ENCODE results near the gene CCDC196. TPM values are rescaled to one million over a fixed set of nuclear protein-coding genes. Genes with fewer than 3 reads are reported as not detected.

CCDC196 gene
- total RNA-seq, 4 donors from 2014 or later, result not detected

- Histone ChIP-seq H3K27me3 (no peaks in the 10 kb centered on the region), H3K4me1 (peaks cover 0 to 12% (median 0%) of the 10 kb centered on the region in 4 donors), H3K27ac (no peak overlapping the region), H3K4me3 (no peak overlapping the region), H3K36me3 (no peaks in the 10 kb centered on the region), H3K9me3 (no peaks in the 10 kb centered on the region)
- TF ChIP-seq CTCF (IDR thresholded peaks at IDR 0.05) (no peak), EP300 (IDR thresholded peaks at IDR 0.05) (no peak), POLR2A (IDR thresholded peaks at IDR 0.05) (no peak)
- DNase-seq (ENCODE audit: low spot score in 2 of 2), result no peak
Measured at GRCh38 chr14:66493750-66494149, 7.6 kb downstream of the CCDC196 start.

- 3 to 4% methylated on average over 4 of the region's 4 CpGs for WGBS, 2 donors
- TF ChIP-seq EP300 (IDR thresholded peaks at IDR 0.05) (no peak), CTCF (IDR thresholded peaks at IDR 0.05) (peak; percentile 63 to 80 (median 68))
- Histone ChIP-seq H3K9me3 (no peaks in the 10 kb centered on the region), H3K27ac (no peak overlapping the region), H3K4me3 (no peak overlapping the region), H3K4me1 (peaks cover 0 to 12% (median 0%) of the 10 kb centered on the region in 4 donors), H3K27me3 (no peaks in the 10 kb centered on the region), H3K36me3 (no peaks in the 10 kb centered on the region)
- peak in 1 of 2 donors; percentile 39 for DNase-seq (ENCODE audit: low spot score in 2 of 2)
Measured at GRCh38 chr14:66495218-66496098, 9.3 kb downstream of the CCDC196 start.

GRCh38 chr14:66496188-66496807, 10.1 kb downstream of the CCDC196 start:
- no peaks in the 10 kb centered on the region for H3K9me3 ChIP-seq
- no peak for DNase-seq (ENCODE audit: low spot score in 2 of 2)

GRCh38 chr14:66496911-66497310, 10.7 kb downstream of the CCDC196 start:
- H3K36me3 ChIP-seq, result no peaks in the 10 kb centered on the region
- WGBS, 2 donors, result 71 to 74% methylated on average over 2 of the region's 2 CpGs
- no peak for DNase-seq (ENCODE audit: low spot score in 2 of 2)
- no peaks in the 10 kb centered on the region for H3K27me3 ChIP-seq
- no peak overlapping the region for H3K27ac ChIP-seq
- peaks cover 0 to 12% (median 0%) of the 10 kb centered on the region in 4 donors for H3K4me1 ChIP-seq
- no peak overlapping the region for H3K4me3 ChIP-seq
- TF ChIP-seq CTCF (IDR thresholded peaks at IDR 0.05) (no peak), EP300 (IDR thresholded peaks at IDR 0.05) (no peak), POLR2A (IDR thresholded peaks at IDR 0.05) (no peak)
- H3K9me3 ChIP-seq, result no peaks in the 10 kb centered on the region

More at GRCh38 chr14:66496188-66496807, 10.1 kb downstream of the CCDC196 start:
- H3K36me3 ChIP-seq, result no peaks in the 10 kb centered on the region
- H3K4me3 ChIP-seq, result no peak overlapping the region
- 76 to 82% methylated on average over 4 of the region's 4 CpGs for WGBS, 2 donors
- H3K4me1 ChIP-seq, result peaks cover 0 to 12% (median 0%) of the 10 kb centered on the region in 4 donors
- H3K27me3 ChIP-seq, result no peaks in the 10 kb centered on the region
- H3K27ac ChIP-seq, result no peak overlapping the region
- no peak for TF ChIP-seq CTCF (IDR thresholded peaks at IDR 0.05)
- TF ChIP-seq EP300 (IDR thresholded peaks at IDR 0.05), result no peak
- no peak for TF ChIP-seq POLR2A (IDR thresholded peaks at IDR 0.05)

DNA sequence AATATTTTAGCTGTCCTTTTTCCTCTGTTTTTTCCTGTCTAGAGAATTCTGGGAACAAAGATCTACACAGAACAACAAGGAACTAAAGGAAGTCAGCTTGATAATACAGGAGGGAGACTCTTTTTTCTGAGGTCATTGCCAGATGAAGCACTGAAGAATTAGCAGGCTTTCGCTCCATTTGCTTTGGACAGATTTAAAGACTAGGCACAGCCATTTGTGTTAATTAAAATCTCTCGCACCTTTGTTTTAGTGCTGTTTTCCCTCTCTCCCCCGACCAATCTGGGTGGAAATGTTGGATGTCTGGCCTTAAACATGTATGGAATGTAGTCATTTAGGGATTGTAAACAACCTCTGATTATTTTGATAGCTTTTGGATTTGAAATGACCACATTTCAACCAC, 12.1 kb downstream of the CCDC196 start:
- TF ChIP-seq EP300 (IDR thresholded peaks at IDR 0.05) (no peak), POLR2A (IDR thresholded peaks at IDR 0.05) (no peak), CTCF (IDR thresholded peaks at IDR 0.05) (no peak)
- no peak for DNase-seq (ENCODE audit: low spot score in 2 of 2)
- H3K27ac ChIP-seq, result no peak overlapping the region
- H3K4me1 ChIP-seq, result peaks cover 0 to 12% (median 0%) of the 10 kb centered on the region in 4 donors
- H3K9me3 ChIP-seq, result no peaks in the 10 kb centered on the region
- 60 to 71% methylated on average over 3 of the region's 3 CpGs for WGBS, 2 donors
- H3K4me3 ChIP-seq, result no peak overlapping the region
- H3K36me3 ChIP-seq, result no peaks in the 10 kb centered on the region
- H3K27me3 ChIP-seq, result no peaks in the 10 kb centered on the region

Data from tibial nerve (tissue), 4 donors.